ENCODE data around the gene MOB3A.

MOB3A gene

GRCh38 chr19:2062770-2063169 lies 33.4 kb downstream of the MOB3A start:
- no peaks in the 10 kb centered on the region for H3K9me2 ChIP-seq (replicated peaks; ENCODE audit: control insufficient read depth, low read length)
- H3F3A ChIP-seq (ENCODE audit: control insufficient read depth, insufficient read depth), result peaks cover 46% of the 10 kb centered on the region
- H3K79me2 ChIP-seq (ENCODE audit: control insufficient read depth, low read length), result peaks cover 35% of the 10 kb centered on the region
- peak overlapping the region; percentile 97 for H3K27ac ChIP-seq (ENCODE audit: low read depth, low read length)
- H3K27me3 ChIP-seq (ENCODE audit: control insufficient read depth, low read length), result no peaks in the 10 kb centered on the region
- H3K4me2 ChIP-seq (ENCODE audit: low read length), result peak overlapping the region; percentile 76
- H3K36me3 ChIP-seq (ENCODE audit: control insufficient read depth, low read length), result no peaks in the 10 kb centered on the region; the same call in 1 of the 2 replicates
- no peaks in the 10 kb centered on the region for H4K20me1 ChIP-seq (ENCODE audit: control insufficient read depth, insufficient read depth, low read depth, low read length)
- peak overlapping the region; percentile 82 for H3K4me3 ChIP-seq (ENCODE audit: low read length)
- H3K4me1 ChIP-seq (ENCODE audit: control insufficient read depth, low read length), result peaks cover 86% of the 10 kb centered on the region
- no peaks in the 10 kb centered on the region for H3K9me3 ChIP-seq (ENCODE audit: control insufficient read depth, insufficient read depth, low read length)
- TF ChIP-seq EZH2phosphoT487 (IDR thresholded peaks at IDR 0.05; ENCODE audit: borderline replicate concordance, low read length), result no peak
- TF ChIP-seq, protein P1, sequence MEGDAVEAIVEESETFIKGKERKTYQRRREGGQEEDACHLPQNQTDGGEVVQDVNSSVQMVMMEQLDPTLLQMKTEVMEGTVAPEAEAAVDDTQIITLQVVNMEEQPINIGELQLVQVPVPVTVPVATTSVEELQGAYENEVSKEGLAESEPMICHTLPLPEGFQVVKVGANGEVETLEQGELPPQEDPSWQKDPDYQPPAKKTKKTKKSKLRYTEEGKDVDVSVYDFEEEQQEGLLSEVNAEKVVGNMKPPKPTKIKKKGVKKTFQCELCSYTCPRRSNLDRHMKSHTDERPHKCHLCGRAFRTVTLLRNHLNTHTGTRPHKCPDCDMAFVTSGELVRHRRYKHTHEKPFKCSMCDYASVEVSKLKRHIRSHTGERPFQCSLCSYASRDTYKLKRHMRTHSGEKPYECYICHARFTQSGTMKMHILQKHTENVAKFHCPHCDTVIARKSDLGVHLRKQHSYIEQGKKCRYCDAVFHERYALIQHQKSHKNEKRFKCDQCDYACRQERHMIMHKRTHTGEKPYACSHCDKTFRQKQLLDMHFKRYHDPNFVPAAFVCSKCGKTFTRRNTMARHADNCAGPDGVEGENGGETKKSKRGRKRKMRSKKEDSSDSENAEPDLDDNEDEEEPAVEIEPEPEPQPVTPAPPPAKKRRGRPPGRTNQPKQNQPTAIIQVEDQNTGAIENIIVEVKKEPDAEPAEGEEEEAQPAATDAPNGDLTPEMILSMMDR (IDR thresholded peaks at IDR 0.05; ENCODE audit: low read depth, low read length, poor library complexity, severe bottlenecking), result no peak

- Histone ChIP-seq H4K20me1 (ENCODE audit: control insufficient read depth, insufficient read depth, low read depth, low read length) (no peaks in the 10 kb centered on the region), H3K36me3 (ENCODE audit: control insufficient read depth, low read length) (no peaks in the 10 kb centered on the region; the same call in 1 of the 2 replicates), H3K4me3 (ENCODE audit: low read length) (peak overlapping the region; percentile 82), H3K27ac (ENCODE audit: low read depth, low read length) (peak overlapping the region; percentile 97), H3K27me3 (ENCODE audit: control insufficient read depth, low read length) (no peaks in the 10 kb centered on the region), H3F3A (ENCODE audit: control insufficient read depth, insufficient read depth) (peaks cover 50% of the 10 kb centered on the region), H3K4me2 (ENCODE audit: low read length) (peak overlapping the region; percentile 76), H3K9me2 (replicated peaks; ENCODE audit: control insufficient read depth, low read length) (no peaks in the 10 kb centered on the region), H3K79me2 (ENCODE audit: control insufficient read depth, low read length) (peaks cover 35% of the 10 kb centered on the region), H3K4me1 (ENCODE audit: control insufficient read depth, low read length) (peaks cover 86% of the 10 kb centered on the region), H3K9me3 (ENCODE audit: control insufficient read depth, insufficient read depth, low read length) (no peaks in the 10 kb centered on the region)
- no peak for TF ChIP-seq EZH2phosphoT487 (IDR thresholded peaks at IDR 0.05; ENCODE audit: borderline replicate concordance, low read length)
- TF ChIP-seq, protein P1 (IDR thresholded peaks at IDR 0.05; ENCODE audit: low read depth, low read length, poor library complexity, severe bottlenecking), result no peak
Measured at GRCh38 chr19:2062389-2062729, 33.8 kb downstream of the MOB3A start.

GRCh38 chr19:2061495-2062388 lies 34.4 kb downstream of the MOB3A start:
- Histone ChIP-seq H3K9me3 (ENCODE audit: control insufficient read depth, insufficient read depth, low read length) (no peaks in the 10 kb centered on the region), H4K20me1 (ENCODE audit: control insufficient read depth, insufficient read depth, low read depth, low read length) (no peaks in the 10 kb centered on the region), H3K4me1 (ENCODE audit: control insufficient read depth, low read length) (peaks cover 88% of the 10 kb centered on the region), H3F3A (ENCODE audit: control insufficient read depth, insufficient read depth) (peaks cover 51% of the 10 kb centered on the region), H3K9me2 (replicated peaks; ENCODE audit: control insufficient read depth, low read length) (no peaks in the 10 kb centered on the region), H3K27me3 (ENCODE audit: control insufficient read depth, low read length) (no peaks in the 10 kb centered on the region), H3K4me2 (ENCODE audit: low read length) (peak overlapping the region; percentile 80), H3K27ac (ENCODE audit: low read depth, low read length) (peak overlapping the region; percentile 97), H3K79me2 (ENCODE audit: control insufficient read depth, low read length) (peaks cover 35% of the 10 kb centered on the region), H3K36me3 (ENCODE audit: control insufficient read depth, low read length) (no peaks in the 10 kb centered on the region; the same call in 1 of the 2 replicates), H3K4me3 (ENCODE audit: low read length) (peak overlapping the region; percentile 82)
- TF ChIP-seq EZH2phosphoT487 (IDR thresholded peaks at IDR 0.05; ENCODE audit: borderline replicate concordance, low read length), result no peak
- TF ChIP-seq, protein P1 (IDR thresholded peaks at IDR 0.05; ENCODE audit: low read depth, low read length, poor library complexity, severe bottlenecking), result peak; percentile 57
